ENCODE results near the gene SLC44A5.

GRCh38 chr1:75214017-75214416 is 396.9 kb downstream of the SLC44A5 start:
- TF ChIP-seq CTCF (IDR thresholded peaks at IDR 0.05; ENCODE audit: low read length) (no peak), EZH2 (IDR thresholded peaks at IDR 0.05; ENCODE audit: borderline replicate concordance, low read length) (no peak)

Data from OCI-LY1 (cell line).